IMR-90 (cell line): ENCODE data around the gene CYP11A1.

Experiments used
- CHD1 ChIP-seq: IDR thresholded peaks from 2 replicates; pipeline ENCODE4 v1.6.1; 2012; ENCODE audit warnings: low read depth, low read length, improper control_type of control experiment
- CTCF ChIP-seq: conservative IDR thresholded peaks from 2 replicates; pipeline ENCODE4 v1.5.1; 2012; ENCODE audit warnings: mild to moderate bottlenecking, low read depth, low read length, improper control_type of control experiment
- POLR2A ChIP-seq: IDR thresholded peaks from 2 replicates; pipeline ENCODE4 v1.6.1; 2012; ENCODE audit warnings: mild to moderate bottlenecking, low read depth, low read length
- RAD21 ChIP-seq: IDR thresholded peaks from 2 replicates; pipeline ENCODE4 v1.6.1; 2012; ENCODE audit warnings: low read length, improper control_type of control experiment
- RFX5 ChIP-seq: IDR thresholded peaks from 2 replicates; pipeline ENCODE4 v1.8.0; 2012; ENCODE audit warnings: low read depth, mild to moderate bottlenecking, low read length, moderate library complexity
- USF2 ChIP-seq: fragments of 150-350 bp; IDR thresholded peaks from 2 replicates; pipeline ENCODE4 v1.6.1; 2017; ENCODE audit warnings: mild to moderate bottlenecking, antibody characterized with exemption, low read length, low read depth

GRCh38 chr15:74337607-74338211, 29.7 kb downstream of the CYP11A1 start:
- TF ChIP-seq CTCF (no peak), RFX5 (no peak), POLR2A (no peak), CHD1 (no peak), USF2 (no peak), RAD21 (no peak)
